ENCODE results near the gene NLGN4Y. TPM values are rescaled to one million over a fixed set of nuclear protein-coding genes. Genes with fewer than 3 reads are reported as not detected.

NLGN4Y gene
- total and polyA plus RNA-seq, 2 experiments from 2014 or later: not detected

DNA sequence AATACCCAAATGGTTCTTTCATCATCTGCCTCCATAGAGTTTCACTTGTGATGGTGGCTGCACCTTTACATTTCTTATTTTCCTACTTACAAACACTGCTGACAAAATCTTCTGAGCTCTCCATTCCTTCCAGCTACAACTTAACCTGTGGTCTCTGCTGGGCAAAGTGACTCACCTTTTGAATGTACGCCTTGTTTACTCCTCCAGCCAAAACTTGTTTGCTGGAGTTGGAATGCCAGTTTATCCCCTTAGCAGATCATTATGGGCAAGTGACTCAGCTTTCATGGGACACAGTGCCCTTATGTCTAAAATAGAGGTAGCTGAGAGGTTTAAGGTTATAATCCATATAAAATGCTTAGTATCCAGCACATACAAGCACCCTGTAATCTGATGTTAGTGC, 107.3 kb downstream of the NLGN4Y start:
- H3K9me2 ChIP-seq (replicated peaks; ENCODE audit: insufficient read depth): no peaks in the 10 kb centered on the region
- no CpG with 5 or more reads among the region's 1 CpG for WGBS (ENCODE audit: low lambda C conversion rate, missing lambda C conversion rate)
- no peaks in the 10 kb centered on the region for H3K4me1 ChIP-seq (ENCODE audit: insufficient read depth)
- H3K36me3 ChIP-seq (replicated peaks; ENCODE audit: insufficient read depth, low read depth): no peaks in the 10 kb centered on the region
- H3K27me3 ChIP-seq: no peaks in the 10 kb centered on the region
- H2AFZ ChIP-seq: no peak overlapping the region
- no peak for DNase-seq (ENCODE audit: low spot score)
- H3K27ac ChIP-seq: no peak overlapping the region
- H3K79me2 ChIP-seq: no peaks in the 10 kb centered on the region
- H3K4me2 ChIP-seq: no peak overlapping the region
- H3K9me3 ChIP-seq (ENCODE audit: low read depth): no peaks in the 10 kb centered on the region
- no peaks in the 10 kb centered on the region for H4K20me1 ChIP-seq (ENCODE audit: insufficient read depth, poor library complexity, severe bottlenecking)
- TF ChIP-seq EZH2 (IDR thresholded peaks at IDR 0.05; ENCODE audit: borderline replicate concordance): no peak
- TF ChIP-seq EZH2phosphoT487 (IDR thresholded peaks at IDR 0.05; ENCODE audit: low read depth, severe bottlenecking, unreplicated experiment): no peak
- TF ChIP-seq, protein P1, sequence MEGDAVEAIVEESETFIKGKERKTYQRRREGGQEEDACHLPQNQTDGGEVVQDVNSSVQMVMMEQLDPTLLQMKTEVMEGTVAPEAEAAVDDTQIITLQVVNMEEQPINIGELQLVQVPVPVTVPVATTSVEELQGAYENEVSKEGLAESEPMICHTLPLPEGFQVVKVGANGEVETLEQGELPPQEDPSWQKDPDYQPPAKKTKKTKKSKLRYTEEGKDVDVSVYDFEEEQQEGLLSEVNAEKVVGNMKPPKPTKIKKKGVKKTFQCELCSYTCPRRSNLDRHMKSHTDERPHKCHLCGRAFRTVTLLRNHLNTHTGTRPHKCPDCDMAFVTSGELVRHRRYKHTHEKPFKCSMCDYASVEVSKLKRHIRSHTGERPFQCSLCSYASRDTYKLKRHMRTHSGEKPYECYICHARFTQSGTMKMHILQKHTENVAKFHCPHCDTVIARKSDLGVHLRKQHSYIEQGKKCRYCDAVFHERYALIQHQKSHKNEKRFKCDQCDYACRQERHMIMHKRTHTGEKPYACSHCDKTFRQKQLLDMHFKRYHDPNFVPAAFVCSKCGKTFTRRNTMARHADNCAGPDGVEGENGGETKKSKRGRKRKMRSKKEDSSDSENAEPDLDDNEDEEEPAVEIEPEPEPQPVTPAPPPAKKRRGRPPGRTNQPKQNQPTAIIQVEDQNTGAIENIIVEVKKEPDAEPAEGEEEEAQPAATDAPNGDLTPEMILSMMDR (IDR thresholded peaks at IDR 0.05; ENCODE audit: poor library complexity): no peak
- no peak overlapping the region for H3K4me3 ChIP-seq

DNA sequence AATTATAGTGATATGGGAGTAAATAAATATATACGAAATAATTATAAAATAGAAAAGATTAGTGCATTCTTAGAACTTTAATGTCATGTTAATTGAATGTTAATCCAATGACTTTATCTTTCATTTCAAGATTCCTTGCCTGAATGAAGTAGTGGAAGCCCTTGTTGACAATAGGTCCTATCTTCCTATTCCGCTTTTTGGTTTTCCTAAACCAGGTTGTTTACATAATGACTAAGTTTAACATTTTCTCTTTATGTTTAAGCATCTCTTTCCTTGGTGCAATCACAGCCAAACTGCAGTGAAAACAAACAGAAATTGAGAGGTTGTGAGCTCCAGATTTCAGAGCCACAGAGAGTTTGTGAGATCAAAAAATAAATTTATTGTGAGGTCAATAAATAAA, 109.4 kb downstream of the NLGN4Y start:
- Histone ChIP-seq H3K27ac (no peak overlapping the region), H3K27me3 (no peaks in the 10 kb centered on the region), H3K4me3 (no peak overlapping the region), H3K9me2 (replicated peaks; ENCODE audit: insufficient read depth) (no peaks in the 10 kb centered on the region), H2AFZ (no peak overlapping the region), H3K79me2 (no peaks in the 10 kb centered on the region), H4K20me1 (ENCODE audit: insufficient read depth, poor library complexity, severe bottlenecking) (no peaks in the 10 kb centered on the region), H3K4me1 (ENCODE audit: insufficient read depth) (no peaks in the 10 kb centered on the region), H3K36me3 (replicated peaks; ENCODE audit: insufficient read depth, low read depth) (no peaks in the 10 kb centered on the region), H3K4me2 (no peak overlapping the region), H3K9me3 (ENCODE audit: low read depth) (no peaks in the 10 kb centered on the region)
- no CpG with 5 or more reads among the region's 2 CpGs for WGBS (ENCODE audit: low lambda C conversion rate, missing lambda C conversion rate)
- TF ChIP-seq EZH2 (IDR thresholded peaks at IDR 0.05; ENCODE audit: borderline replicate concordance): no peak
- TF ChIP-seq, protein P1 (IDR thresholded peaks at IDR 0.05; ENCODE audit: poor library complexity): no peak
- no peak for DNase-seq (ENCODE audit: low spot score)

DNA sequence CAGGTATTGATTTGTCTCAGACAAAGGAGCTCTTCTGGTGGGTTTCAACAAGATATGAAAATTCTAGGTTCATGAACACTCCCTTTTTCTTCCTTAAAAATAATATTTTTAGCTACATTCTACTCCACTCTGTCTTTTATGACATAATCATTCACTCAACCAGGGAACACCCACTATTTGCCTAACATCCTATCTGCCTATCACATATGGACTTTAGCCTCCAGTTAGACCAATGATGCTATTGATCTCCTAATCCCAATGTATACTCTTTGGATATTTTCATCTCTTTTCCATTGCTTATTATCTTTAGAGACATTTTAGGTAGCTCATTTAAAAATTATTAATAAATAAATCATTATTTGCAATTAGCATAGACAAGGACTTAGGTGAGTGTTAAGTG, 110.6 kb downstream of the NLGN4Y start:
- Histone ChIP-seq H3K79me2 (no peaks in the 10 kb centered on the region), H2AFZ (no peak overlapping the region), H3K4me2 (no peak overlapping the region), H3K27me3 (no peaks in the 10 kb centered on the region), H4K20me1 (ENCODE audit: insufficient read depth, poor library complexity, severe bottlenecking) (no peaks in the 10 kb centered on the region), H3K27ac (no peak overlapping the region), H3K9me2 (replicated peaks; ENCODE audit: insufficient read depth) (no peaks in the 10 kb centered on the region), H3K9me3 (ENCODE audit: low read depth) (no peaks in the 10 kb centered on the region), H3K4me1 (ENCODE audit: insufficient read depth) (no peaks in the 10 kb centered on the region), H3K36me3 (replicated peaks; ENCODE audit: insufficient read depth, low read depth) (no peaks in the 10 kb centered on the region), H3K4me3 (no peak overlapping the region)
- TF ChIP-seq EZH2 (IDR thresholded peaks at IDR 0.05; ENCODE audit: borderline replicate concordance) (no peak), EZH2phosphoT487 (IDR thresholded peaks at IDR 0.05; ENCODE audit: low read depth, severe bottlenecking, unreplicated experiment) (no peak)
- TF ChIP-seq, protein P1 (IDR thresholded peaks at IDR 0.05; ENCODE audit: poor library complexity): no peak
- DNase-seq (ENCODE audit: low spot score): no peak

DNA sequence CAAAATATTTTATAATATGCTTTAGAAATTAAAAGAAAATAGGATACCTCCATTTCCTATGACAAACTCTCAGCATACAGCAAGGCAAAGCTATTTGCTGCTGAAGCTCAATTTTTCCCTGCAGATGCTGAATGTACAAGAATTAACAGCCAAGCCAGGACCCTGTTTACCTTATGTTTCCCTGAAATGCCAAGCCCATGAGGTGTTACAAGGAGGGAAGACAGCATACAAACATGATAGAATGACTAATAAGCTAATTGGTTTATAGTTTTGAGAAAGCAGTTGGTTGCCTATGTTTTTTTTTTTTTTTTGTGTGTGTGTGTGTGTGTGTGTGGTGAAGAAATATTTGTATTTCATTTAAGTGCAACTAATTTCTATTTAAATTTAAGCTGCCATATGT, 113.2 kb downstream of the NLGN4Y start:
- Histone ChIP-seq H2AFZ (no peak overlapping the region), H4K20me1 (ENCODE audit: insufficient read depth, poor library complexity, severe bottlenecking) (no peaks in the 10 kb centered on the region), H3K36me3 (replicated peaks; ENCODE audit: insufficient read depth, low read depth) (no peaks in the 10 kb centered on the region), H3K27ac (no peak overlapping the region), H3K4me3 (no peak overlapping the region), H3K9me3 (ENCODE audit: low read depth) (no peaks in the 10 kb centered on the region), H3K9me2 (replicated peaks; ENCODE audit: insufficient read depth) (no peaks in the 10 kb centered on the region), H3K4me1 (ENCODE audit: insufficient read depth) (no peaks in the 10 kb centered on the region), H3K4me2 (no peak overlapping the region), H3K27me3 (no peaks in the 10 kb centered on the region), H3K79me2 (no peaks in the 10 kb centered on the region)
- TF ChIP-seq, protein P1 (IDR thresholded peaks at IDR 0.05; ENCODE audit: poor library complexity): no peak
- TF ChIP-seq EZH2phosphoT487 (IDR thresholded peaks at IDR 0.05; ENCODE audit: low read depth, severe bottlenecking, unreplicated experiment) (no peak), EZH2 (IDR thresholded peaks at IDR 0.05; ENCODE audit: borderline replicate concordance) (no peak)
- DNase-seq (ENCODE audit: low spot score): no peak

All from hepatocyte (in vitro differentiated cells).